ENCODE results near the gene TMEM82. TPM values are rescaled to one million over a fixed set of nuclear protein-coding genes. Genes with fewer than 3 reads are reported as not detected.

The TMEM82 gene
- total and polyA plus RNA-seq, 9 of the 15 experiments (the other 6 are each of a cell fraction or from before 2014, with no cell fraction given), result not detected

DNA sequence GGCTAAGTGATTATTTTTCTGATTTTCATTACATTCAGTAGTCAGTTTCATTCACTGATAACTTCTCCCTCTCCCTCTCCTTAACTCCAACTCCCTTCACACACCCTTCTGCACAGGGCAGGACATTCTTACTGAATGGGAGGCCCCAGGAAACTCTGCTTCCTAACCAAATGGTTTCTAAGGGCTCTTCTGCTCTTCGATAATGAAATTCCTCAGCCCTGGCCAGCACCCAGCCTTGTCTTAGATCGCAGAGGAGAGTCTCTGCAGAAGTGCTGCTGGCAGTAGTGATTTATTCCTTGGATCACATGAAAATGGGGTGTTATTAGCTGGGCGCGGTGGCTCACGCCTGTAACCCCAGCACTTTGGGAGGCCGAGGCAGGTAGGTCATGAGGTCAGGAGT, 41.8 kb upstream of the TMEM82 start:
- Histone ChIP-seq H3K9ac (ENCODE audit: insufficient read depth in 1 of 2, low read depth in 2 of 2, low read length in 2 of 2) (no peak overlapping the region), H3K27me3 (ENCODE audit: control insufficient read depth in 2 of 2, insufficient read depth in 2 of 2, low read length in 2 of 2) (no peaks in the 10 kb centered on the region), H4K20me1 (replicated peaks; ENCODE audit: control insufficient read depth, insufficient read depth, low read length) (peaks cover 7% of the 10 kb centered on the region), H3K27ac (ENCODE audit: extremely low read depth, low read depth, low read length) (no peak overlapping the region), H3K9me3 (replicated peaks; ENCODE audit: control insufficient read depth, insufficient read depth, low read depth, low read length) (no peaks in the 10 kb centered on the region), H3K9me1 (ENCODE audit: control insufficient read depth, insufficient read depth, low read length) (no peaks in the 10 kb centered on the region), H3K36me3 (ENCODE audit: control insufficient read depth, insufficient read depth, low read length) (peaks cover 28% of the 10 kb centered on the region; the same call in 2 of the 3 replicates), H3K4me1 (replicated peaks in 1 of 2; ENCODE audit: control insufficient read depth in 2 of 2, insufficient read depth in 2 of 2, low read length in 2 of 2) (peaks cover 0 to 16% of the 10 kb centered on the region in 2 experiments; a peak in 2 of 5 replicates), H2AFZ (ENCODE audit: low read depth, low read length) (no peak overlapping the region), H3K4me2 (ENCODE audit: insufficient read depth, low read length) (no peak overlapping the region), H3K4me3 (no peak overlapping the region), H3K79me2 (ENCODE audit: control insufficient read depth, insufficient read depth, low read length) (peaks cover 54% of the 10 kb centered on the region)
- FAIRE-seq (no peak), DNase-seq (ENCODE audit: extremely low read depth in 1 of 4, low spot score in 3 of 4) (no peak), ATAC-seq (no peak)
- BruUV-seq (replicated peaks), result no TSS peak
- in situ Hi-C loops (cut with MboI) (no loop called here), intact Hi-C loops (cut with micrococcal nuclease) (no loop called here)
- TF ChIP-seq SMARCB1 (IDR thresholded peaks at IDR 0.05; ENCODE audit: insufficient read length, low read depth), result no peak
- TF ChIP-seq POLR2AphosphoS5 (IDR thresholded peaks at IDR 0.05; ENCODE audit: control insufficient read depth, insufficient read depth, low read depth, low read length), result no peak
- no peak for TF ChIP-seq MAX (CRISPR knock-in tag; IDR thresholded peaks at IDR 0.05)
- no peak for TF ChIP-seq ZNF212 (CRISPR knock-in tag; IDR thresholded peaks at IDR 0.05)
- no peak for TF ChIP-seq BCL6 (CRISPR knock-in tag; IDR thresholded peaks at IDR 0.05)
- TF ChIP-seq, protein P1, sequence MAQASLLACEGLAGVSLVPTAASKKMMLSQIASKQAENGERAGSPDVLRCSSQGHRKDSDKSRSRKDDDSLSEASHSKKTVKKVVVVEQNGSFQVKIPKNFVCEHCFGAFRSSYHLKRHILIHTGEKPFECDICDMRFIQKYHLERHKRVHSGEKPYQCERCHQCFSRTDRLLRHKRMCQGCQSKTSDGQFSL (CRISPR knock-in tag; IDR thresholded peaks at IDR 0.05), result no peak
- TF ChIP-seq, protein P1 (tag; IDR thresholded peaks at IDR 0.05), result no peak
- TF ChIP-seq SPI1 (IDR thresholded peaks at IDR 0.05; ENCODE audit: borderline replicate concordance, low read depth, low read length), result no peak
- ChIA-PET CTCF (ENCODE audit: low intra/inter-chr PET ratio) (no interaction called here), POLR2A (interaction anchor here (1.1 kb wide), 1 partner anchor 10 kb away, joined by 3 read pairs; no protein-coding TSS in a partner anchor)
- 96% methylated on average over 6 of the region's 6 CpGs for WGBS (ENCODE audit: insufficient coverage, low coverage, missing lambda C conversion rate)
